H9 (cell line): ENCODE data around the gene FAM76A. TPM values are rescaled to one million over a fixed set of nuclear protein-coding genes. Genes with fewer than 3 reads are reported as not detected.

Experiments
- DNase-seq: peaks from one replicate; pipeline ENCODE4 v3.0.0-alpha.2; 2017
- H2AFZ ChIP-seq: one replicate; pipeline ENCODE4 v1.6.1; 2013; ENCODE audit warnings: mild to moderate bottlenecking, low read length, control low read depth, moderate library complexity
- H2AK5ac ChIP-seq: 2 replicates; pipeline ENCODE4 v1.6.1; 2013; ENCODE audit warnings: low read length, control low read depth, mixed read lengths; ENCODE audit not compliant: insufficient read length
- H2BK120ac ChIP-seq: one replicate; pipeline ENCODE4 v1.6.1; 2013; ENCODE audit warnings: low read depth, mild to moderate bottlenecking, low read length, control low read depth, inconsistent platforms; ENCODE audit not compliant: poor library complexity, severe bottlenecking
- H2BK12ac ChIP-seq: 2 replicates; pipeline ENCODE4 v1.6.1; 2013; ENCODE audit warnings: low read length, control low read depth, mixed read lengths, low read depth; ENCODE audit not compliant: insufficient read length
- H2BK15ac ChIP-seq: 2 replicates; pipeline ENCODE4 v1.6.1; 2013; ENCODE audit warnings: low read depth, low read length, control low read depth
- H2BK20ac ChIP-seq: one replicate; pipeline ENCODE4 v1.6.1; 2013; ENCODE audit warnings: low read depth, mild to moderate bottlenecking, low read length, control low read depth, inconsistent platforms; ENCODE audit not compliant: poor library complexity, severe bottlenecking
- H2BK5ac ChIP-seq: 2 replicates; pipeline ENCODE4 v1.6.1; 2013; ENCODE audit warnings: low read length, control low read depth, mixed read lengths; ENCODE audit not compliant: insufficient read length
- H3K14ac ChIP-seq: 2 replicates; pipeline ENCODE4 v1.6.1; 2013; ENCODE audit warnings: low read length, control low read depth; ENCODE audit not compliant: insufficient read depth
- H3K18ac ChIP-seq: 2 replicates; pipeline ENCODE4 v1.6.1; 2013; ENCODE audit warnings: low read depth, mild to moderate bottlenecking, mixed read lengths, low read length, control low read depth; ENCODE audit not compliant: insufficient read length
- H3K23ac ChIP-seq: 2 replicates; pipeline ENCODE4 v1.6.1; 2013; ENCODE audit warnings: low read length, control low read depth, mixed read lengths, low read depth; ENCODE audit not compliant: insufficient read length
- H3K23me2 ChIP-seq: 2 replicates; pipeline ENCODE4 v1.6.1; 2013; ENCODE audit warnings: low read depth, mild to moderate bottlenecking, mixed read lengths, low read length, control low read depth; ENCODE audit not compliant: insufficient read length, poor library complexity, severe bottlenecking
- H3K27ac ChIP-seq: 2 replicates; pipeline ENCODE4 v1.5.1; 2013; ENCODE audit warnings: low read length, control low read depth, mixed read lengths, low read depth; ENCODE audit not compliant: insufficient read length
- H3K27me3 ChIP-seq: 2 replicates; pipeline ENCODE4 v1.6.1; 2013; ENCODE audit warnings: low read length, control low read depth, inconsistent platforms; ENCODE audit not compliant: insufficient read depth
- H3K4ac ChIP-seq: 2 replicates; pipeline ENCODE4 v1.6.1; 2013; ENCODE audit warnings: low read depth, mild to moderate bottlenecking, control low read depth, inconsistent platforms, low read length, moderate library complexity
- H3K4me1 ChIP-seq: 2 replicates; pipeline ENCODE4 v1.6.1; 2013; ENCODE audit warnings: low read length, control low read depth, inconsistent platforms; ENCODE audit not compliant: insufficient read depth
- H3K4me2 ChIP-seq: 2 replicates; pipeline ENCODE4 v1.6.1; 2013; ENCODE audit warnings: low read length, control low read depth, mixed read lengths; ENCODE audit not compliant: insufficient read length, insufficient read depth
- H3K56ac ChIP-seq: 2 replicates; pipeline ENCODE4 v1.6.1; 2013; ENCODE audit warnings: low read depth, mild to moderate bottlenecking, mixed read lengths, low read length, control low read depth; ENCODE audit not compliant: insufficient read length
- H3K79me1 ChIP-seq: 2 replicates; pipeline ENCODE4 v1.6.1; 2013; ENCODE audit warnings: low read depth, mild to moderate bottlenecking, moderate library complexity, low read length, control low read depth, inconsistent platforms; ENCODE audit not compliant: insufficient read depth, poor library complexity, severe bottlenecking
- H3K79me2 ChIP-seq: 2 replicates; pipeline ENCODE4 v1.6.1; 2013; ENCODE audit warnings: low read length, control low read depth, inconsistent platforms; ENCODE audit not compliant: insufficient read depth
- H3K9ac ChIP-seq: 2 replicates; pipeline ENCODE4 v1.6.1; 2013; ENCODE audit warnings: low read length, control low read depth, mixed read lengths; ENCODE audit not compliant: insufficient read length; ENCODE audit errors: extremely low read depth
- H3K9me3 ChIP-seq: one replicate; pipeline ENCODE4 v1.6.1; 2013; ENCODE audit warnings: low read depth, low read length, inconsistent platforms; ENCODE audit not compliant: control insufficient read depth
- H3T11ph ChIP-seq: one replicate; pipeline ENCODE4 v1.6.1; 2013; ENCODE audit warnings: mild to moderate bottlenecking, low read length, control low read depth, inconsistent platforms
- H4K20me1 ChIP-seq: one replicate; pipeline ENCODE4 v1.6.1; 2013; ENCODE audit not compliant: control insufficient read depth, insufficient read length, insufficient read depth
- H4K5ac ChIP-seq: 2 replicates; pipeline ENCODE4 v1.6.1; 2013; ENCODE audit warnings: low read depth, mild to moderate bottlenecking, mixed read lengths, low read length, control low read depth; ENCODE audit not compliant: insufficient read length
- H4K8ac ChIP-seq: replicated peaks from 2 replicates; pipeline ENCODE4 v1.6.1; 2013; ENCODE audit warnings: low read length, control low read depth, mixed read lengths, low read depth; ENCODE audit not compliant: insufficient read length
- H4K91ac ChIP-seq: 2 replicates; pipeline ENCODE4 v1.6.1; 2013; ENCODE audit warnings: low read depth, mild to moderate bottlenecking, moderate library complexity, mixed read lengths, low read length, control low read depth; ENCODE audit not compliant: insufficient read length
- H3K27ac Mint-ChIP-seq, 3 experiments: 2 replicates in 2 of 3; 3 replicates in 1 of 3; pipeline ENCODE4 v1.8.0; 2020 to 2021; ENCODE audit warnings: mixed read lengths in 3 of 3, mild to moderate bottlenecking in 1 of 3, moderate library complexity in 1 of 3
- H3K27me3 Mint-ChIP-seq: 2 replicates; pipeline ENCODE4 v1.8.0; 2021; ENCODE audit warnings: low read depth, mild to moderate bottlenecking, moderate library complexity, mixed read lengths
- H3K36me3 Mint-ChIP-seq, 3 experiments: 2 replicates in 2 of 3; 3 replicates in 1 of 3; pipeline ENCODE4 v1.8.0; 2020 to 2021; ENCODE audit warnings: low read depth in 3 of 3, mixed read lengths in 3 of 3; ENCODE audit not compliant: insufficient read depth in 1 of 3
- H3K4me1 Mint-ChIP-seq, 2 experiments: 2 replicates each; pipeline ENCODE4 v1.8.0; 2020; ENCODE audit warnings: mixed read lengths in 2 of 2
- H3K4me3 Mint-ChIP-seq, 2 experiments: 2 replicates in 1 of 2; 3 replicates in 1 of 2; pipeline ENCODE4 v1.8.0; 2020 to 2021; ENCODE audit warnings: mild to moderate bottlenecking in 2 of 2, mixed read lengths in 2 of 2, moderate library complexity in 1 of 2
- H3K9me3 Mint-ChIP-seq, 2 experiments: 2 replicates in 1 of 2; 3 replicates in 1 of 2; pipeline ENCODE4 v1.8.0; 2020; ENCODE audit warnings: mild to moderate bottlenecking in 2 of 2, mixed read lengths in 2 of 2, moderate library complexity in 1 of 2
- CTCF ChIP-seq: fragments of 200-600 bp; sonication (generic); conservative IDR thresholded peaks from 3 replicates; pipeline ENCODE4 v1.8.0; 2021; ENCODE audit warnings: antibody characterized with exemption, mild to moderate bottlenecking
- WGBS: extraction: QIAGEN DNeasy Blood & Tissue Kit; methylation state at CpG from one replicate; pipeline ENCODE4 v1.1.7; 2013; ENCODE audit warnings: missing lambda C conversion rate, low lambda C conversion rate, mixed read lengths; ENCODE audit not compliant: insufficient read length; ENCODE audit errors: extremely low coverage; 5-methylcytosine and 5-hydroxymethylcytosine counted together
- total RNA-seq: library from RNA; stranded (reverse); gene quantifications from 2 replicates; pipeline ENCODE4 v1.2.1, GENCODE V29; 2021

The FAM76A gene
- total RNA-seq, 1 experiment from 2014 or later: 10.6 TPM

- Histone ChIP-seq H3K4me2 (no peak overlapping the region), H2AK5ac (no peak overlapping the region), H3K4ac (no peak overlapping the region), H2AFZ (no peak overlapping the region), H2BK20ac (no peak overlapping the region), H4K20me1 (no peaks in the 10 kb centered on the region), H4K5ac (no peak overlapping the region), H2BK5ac (no peak overlapping the region), H3K9ac (no peak overlapping the region), H2BK12ac (no peak overlapping the region), H3K79me2 (no peaks in the 10 kb centered on the region), H3K9me3 (no peaks in the 10 kb centered on the region), H3K23me2 (no peaks in the 10 kb centered on the region), H3K27ac (no peak overlapping the region), H3K18ac (no peak overlapping the region), H3K23ac (no peak overlapping the region), H3K56ac (no peak overlapping the region), H4K8ac (no peak overlapping the region), H3K14ac (no peak overlapping the region), H2BK120ac (no peak overlapping the region), H3T11ph (no peak overlapping the region), H3K79me1 (no peaks in the 10 kb centered on the region), H4K91ac (no peak overlapping the region), H3K27me3 (no peaks in the 10 kb centered on the region), H3K4me1 (no peaks in the 10 kb centered on the region), H2BK15ac (no peak overlapping the region)
- Mint-ChIP-seq H3K36me3 (peaks cover 0 to 30% (median 22%) of the 10 kb centered on the region in 3 experiments; a peak in 5 of 7 replicates), H3K27ac (no peak overlapping the region; a peak in 1 of 7 replicates), H3K4me3 (no peak overlapping the region), H3K9me3 (no peaks in the 10 kb centered on the region), H3K27me3 (no peaks in the 10 kb centered on the region), H3K4me1 (no peaks in the 10 kb centered on the region)
- no peak for DNase-seq
- no peak for TF ChIP-seq CTCF
- WGBS: no CpG with 5 or more reads among the region's 4 CpGs
These were observed 30.1 kb downstream of the FAM76A start for GRCh38 chr1:27755865-27756264.
